Right lobe of liver (tissue), 6 donors: ENCODE measurements around the gene LTA. TPM values are rescaled to one million over a fixed set of nuclear protein-coding genes. Genes with fewer than 3 reads are reported as not detected.

Source experiments
- ATAC-seq, 4 donors: fragments of 200-7000 bp; cut with Tn5 transposase; one replicate each; pipeline ENCODE4 v1.9.1; 2020; ENCODE audit warnings: mild to moderate bottlenecking in 4 of 4, moderate library complexity in 4 of 4
- DNase-seq, 3 donors: peaks; one replicate each; pipeline ENCODE4 v3.0.0-alpha.2; 2020
- H3K27ac ChIP-seq, 3 donors: fragments of 200-600 bp; one replicate each; pipeline ENCODE4 v1.8.0; 2022
- H3K27me3 ChIP-seq, 2 donors: fragments of 200-600 bp; one replicate each; pipeline ENCODE4 v1.8.0; 2022
- H3K36me3 ChIP-seq, 4 donors: fragments of 200-600 bp; sonication (generic) in 1 of 4; one replicate each; pipeline versions ENCODE4 v1.5.1 to v1.8.0; 2017 to 2022; ENCODE audit warnings: control low read depth in 1 of 4
- H3K4me1 ChIP-seq, 4 donors: fragments of 200-600 bp; sonication (generic) in 1 of 4; one replicate each; pipeline versions ENCODE4 v1.5.1 to v1.8.0; 2017 to 2022; ENCODE audit warnings: control low read depth in 1 of 4
- H3K4me3 ChIP-seq, 3 donors: fragments of 200-600 bp; one replicate each; pipeline ENCODE4 v1.8.0; 2022
- H3K9me3 ChIP-seq, 4 donors: fragments of 200-600 bp; sonication (generic) in 1 of 4; one replicate each; pipeline versions ENCODE4 v1.5.1 to v1.8.0; 2017 to 2022; ENCODE audit warnings: control low read depth in 1 of 4
- CTCF ChIP-seq, 4 donors: fragments of 200-600 bp in 3 of 4; fragments of 450-650 bp in 1 of 4; IDR thresholded peaks; one replicate each; pipeline versions ENCODE4 v1.5.1 to v1.8.0; 2016 to 2022; ENCODE audit warnings: antibody characterized with exemption in 4 of 4, mild to moderate bottlenecking in 2 of 4
- POLR2A ChIP-seq: fragments of 450-650 bp; IDR thresholded peaks from one replicate; pipeline ENCODE4 v1.6.1; 2017; ENCODE audit warnings: antibody characterized with exemption, mild to moderate bottlenecking
- WGBS: methylation state at CpG from one replicate; pipeline ENCODE4 v1.1.6; 2018; ENCODE audit warnings: low coverage, low lambda C conversion rate; ENCODE audit not compliant: insufficient coverage; ENCODE audit errors: missing lambda C conversion rate; 5-methylcytosine and 5-hydroxymethylcytosine counted together
- intact Hi-C, 2 donors: fragments of 100-400 bp; cut with DNase I; formaldehyde crosslinking; loops; one replicate each; pipeline versions ENCODE4 v1.11.2 to v1.14.1; 2022
- total RNA-seq, 6 experiments: library from RNA; depleted of rRNA in 2 of 6; stranded (reverse); fragments of >200 nt in 2 of 6; fragmentation: NEBNext Ultra II Directional in 3 of 6; extraction: Animal tissue kit (Norgen Biotek cat#: 25700) in 3 of 6; gene quantifications; one replicate each; pipeline versions ENCODE4 v1.1.0 to v1.2.4, GENCODE V29; 2016 to 2023
- donor health status: DM: no; HTN: yes; CAD: no.
- donor health status: DM: no; HTN: no; CAD: no.
- donor health status: DM: no; HTN: no; CAD: no.
- donor health status: DM: no; HTN: yes; CAD: no.
- donor health status: DM: no; HTN: yes; CAD: no.

Gene LTA
- total RNA-seq, 6 experiments from 2014 or later, result 0.20 TPM; not detected in 5

- intact Hi-C loops, result no loop called here
- 75% methylated on average over 3 of the region's 8 CpGs for WGBS
- TF ChIP-seq CTCF (IDR thresholded peaks at IDR 0.05) (no peak), POLR2A (no peak)
- no peaks in the 10 kb centered on the region for H3K27me3 ChIP-seq
- H3K9me3 ChIP-seq, result no peaks in the 10 kb centered on the region
- H3K27ac ChIP-seq, result peak overlapping the region in 2 of 3 donors; percentile 40 to 49
- H3K4me1 ChIP-seq, result no peaks in the 10 kb centered on the region
- peak in 1 of 4 donors; percentile 5 for ATAC-seq
- H3K4me3 ChIP-seq, result no peak overlapping the region
- DNase-seq, result no peak
- peaks cover 0 to 42% (median 5%) of the 10 kb centered on the region in 4 donors for H3K36me3 ChIP-seq
These were observed 13.8 kb upstream of the LTA start for GRCh38 chr6:31558318-31558625.

- WGBS, result 59% methylated on average over 12 of the region's 14 CpGs
These were observed 13.2 kb upstream of the LTA start for GRCh38 chr6:31558631-31559500.

GRCh38 chr6:31559606-31559957, 12.5 kb upstream of the LTA start:
- no peaks in the 10 kb centered on the region for H3K27me3 ChIP-seq
- TF ChIP-seq POLR2A (no peak), CTCF (IDR thresholded peaks at IDR 0.05) (no peak)
- no peak overlapping the region for H3K4me3 ChIP-seq
- peaks cover 0 to 31% (median 5%) of the 10 kb centered on the region in 4 donors for H3K36me3 ChIP-seq
- no peak for DNase-seq
- H3K27ac ChIP-seq, result peak overlapping the region; percentile 5 to 53 (median 49)
- no peaks in the 10 kb centered on the region for H3K9me3 ChIP-seq
- WGBS, result 39% methylated on average over 4 of the region's 4 CpGs
- intact Hi-C loops, result no loop called here
- H3K4me1 ChIP-seq, result no peaks in the 10 kb centered on the region
- peak in 1 of 4 donors; percentile 6 for ATAC-seq

More at GRCh38 chr6:31558631-31559500, 13.2 kb upstream of the LTA start:
- Histone ChIP-seq H3K36me3 (peaks cover 0 to 36% (median 5%) of the 10 kb centered on the region in 4 donors), H3K9me3 (no peaks in the 10 kb centered on the region), H3K4me1 (no peaks in the 10 kb centered on the region), H3K4me3 (no peak overlapping the region), H3K27ac (peak overlapping the region; percentile 5 to 53 (median 49)), H3K27me3 (no peaks in the 10 kb centered on the region)
- DNase-seq (peak in 2 of 3 donors; percentile 43 to 64), ATAC-seq (peak; percentile 18 to 47 (median 37))
- intact Hi-C loops, result no loop called here
- TF ChIP-seq CTCF (IDR thresholded peaks at IDR 0.05), result no peak
- no peak for TF ChIP-seq POLR2A

GRCh38 chr6:31559958-31560696, 12.0 kb upstream of the LTA start:
- H3K9me3 ChIP-seq, result no peaks in the 10 kb centered on the region
- H3K4me3 ChIP-seq, result no peak overlapping the region
- DNase-seq (peak; percentile 75 to 78 (median 75)), ATAC-seq (peak; percentile 74 to 85 (median 78))
- TF ChIP-seq POLR2A, result no peak
- TF ChIP-seq CTCF (IDR thresholded peaks at IDR 0.05), result no peak
- H3K36me3 ChIP-seq, result peaks cover 0 to 31% (median 5%) of the 10 kb centered on the region in 4 donors
- intact Hi-C loops, result no loop called here
- no peaks in the 10 kb centered on the region for H3K4me1 ChIP-seq
- H3K27me3 ChIP-seq, result no peaks in the 10 kb centered on the region
- peak overlapping the region; percentile 15 to 53 (median 49) for H3K27ac ChIP-seq
- WGBS, result 51% methylated on average over 7 of the region's 7 CpGs
